Keratinocyte (primary cell): ENCODE measurements around the gene CXCL8. TPM values are rescaled to one million over a fixed set of nuclear protein-coding genes. Genes with fewer than 3 reads are reported as not detected.

Source experiments
- DNase-seq: peaks from one replicate; pipeline ENCODE4 v3.0.0-alpha.2; 2011; ENCODE audit warnings: low read depth, missing footprints, low spot score
- FAIRE-seq: peaks from 2 replicates; lab custom pipeline; 2011; peaks lifted over from hg19 to GRCh38; lab: Jason Lieb, UNC
- H2AFZ ChIP-seq: 2 replicates; pipeline ENCODE4 v1.6.0; 2012; ENCODE audit warnings: low read length, control low read depth, inconsistent platforms; ENCODE audit not compliant: control insufficient read depth
- H3K27ac ChIP-seq: 2 replicates; pipeline ENCODE4 v1.5.1; 2011; ENCODE audit warnings: low read length; ENCODE audit not compliant: control insufficient read depth, insufficient read depth
- H3K27me3 ChIP-seq: 3 replicates; pipeline ENCODE4 v1.6.0; 2011; ENCODE audit warnings: low read length; ENCODE audit not compliant: control insufficient read depth, insufficient read depth; ENCODE audit errors: extremely low read depth
- H3K36me3 ChIP-seq, 2 experiments: 2 replicates in 1 of 2; 3 replicates in 1 of 2; pipeline ENCODE4 v1.5.1; 2011; ENCODE audit warnings: low read length in 2 of 2, mild to moderate bottlenecking in 1 of 2; ENCODE audit not compliant: control insufficient read depth in 2 of 2, insufficient read depth in 2 of 2; ENCODE audit errors: extremely low read depth in 1 of 2
- H3K4me1 ChIP-seq: 3 replicates; pipeline ENCODE4 v1.5.1; 2011; ENCODE audit warnings: low read length; ENCODE audit not compliant: control insufficient read depth, insufficient read depth; ENCODE audit errors: extremely low read depth
- H3K4me2 ChIP-seq: 3 replicates; pipeline ENCODE4 v1.6.0; 2011; ENCODE audit warnings: low read depth, low read length; ENCODE audit not compliant: control insufficient read depth, insufficient read depth; ENCODE audit errors: extremely low read depth
- H3K4me3 ChIP-seq, 3 experiments: fragments of 200-600 bp in 1 of 3; sonication (generic) in 1 of 3; 2 replicates in 2 of 3; 3 replicates in 1 of 3; pipeline ENCODE4 v1.5.1; 2011 to 2016; ENCODE audit warnings: low read length in 3 of 3, mild to moderate bottlenecking in 3 of 3, control low read depth in 2 of 3, inconsistent platforms in 1 of 3, low read depth in 1 of 3, mixed read lengths in 1 of 3, mixed run types in 1 of 3, moderate library complexity in 1 of 3; ENCODE audit not compliant: control insufficient read depth in 2 of 3, insufficient read depth in 2 of 3; ENCODE audit errors: extremely low read depth in 1 of 3
- H3K79me2 ChIP-seq: 2 replicates; pipeline ENCODE4 v1.6.0; 2012; ENCODE audit warnings: low read length; ENCODE audit not compliant: control insufficient read depth, insufficient read depth
- H3K9ac ChIP-seq: 3 replicates; pipeline ENCODE4 v1.6.0; 2011; ENCODE audit warnings: low read length; ENCODE audit not compliant: control insufficient read depth, insufficient read depth; ENCODE audit errors: extremely low read depth
- H3K9me1 ChIP-seq: 3 replicates; pipeline ENCODE4 v1.6.0; 2011; ENCODE audit warnings: low read length; ENCODE audit not compliant: control insufficient read depth, insufficient read depth; ENCODE audit errors: extremely low read depth
- H3K9me3 ChIP-seq: 2 replicates; pipeline ENCODE4 v1.5.1; 2012; ENCODE audit warnings: low read depth, low read length; ENCODE audit not compliant: control insufficient read depth
- H4K20me1 ChIP-seq: 3 replicates; pipeline ENCODE4 v1.6.0; 2011; ENCODE audit warnings: low read length; ENCODE audit not compliant: control insufficient read depth, insufficient read depth; ENCODE audit errors: extremely low read depth
- EZH2 ChIP-seq: IDR thresholded peaks from one replicate; pipeline ENCODE4 v1.6.1; 2012; ENCODE audit warnings: inconsistent platforms, mild to moderate bottlenecking, low read length, moderate library complexity
- dilution Hi-C: fragments of 300-500 bp; cut with MboI; formaldehyde crosslinking; loops from one replicate; pipeline ENCODE4 v1.7.0; 2020; ENCODE audit warnings: low sequenced_read_pairs; ENCODE audit not compliant: extremely low pct_ligation_motif_present
- polyA plus RNA-seq, 5 experiments: library from polyadenylated mRNA; depleted of rRNA in 3 of 5; stranded (reverse) in 3 of 5; stranded (forward) in 1 of 5; unstranded in 1 of 5; fragments of >200 nt; gene quantifications; 1 replicate in 1 of 5; 2 replicates in 3 of 5; 3 replicates in 1 of 5; pipeline versions ENCODE4 v1.2.1 to v1.2.3, GENCODE V29; 2011 to 2012; ENCODE audit warnings: missing spikeins in 2 of 5, low read depth in 1 of 5, low replicate concordance in 1 of 5
- TF ChIP-seq, protein P1 (sequence below), 3 experiments: IDR thresholded peaks in 1 of 3; conservative IDR thresholded peaks in 1 of 3; optimal IDR thresholded peaks in 1 of 3; 2 replicates in 2 of 3; 3 replicates in 1 of 3; pipeline versions ENCODE3 to v1.5.1; 2011; ENCODE audit warnings: low read length in 3 of 3, mild to moderate bottlenecking in 3 of 3, moderate library complexity in 2 of 3, control low read depth in 1 of 3, inconsistent platforms in 1 of 3; ENCODE audit not compliant: insufficient read depth in 2 of 3; ENCODE audit errors: extremely low read depth in 1 of 3

The CXCL8 gene
- polyA plus RNA-seq, 1 donor (not counting 4 experiments of a cell fraction or from before 2014, with no cell fraction given) = 65.4 TPM

DNA sequence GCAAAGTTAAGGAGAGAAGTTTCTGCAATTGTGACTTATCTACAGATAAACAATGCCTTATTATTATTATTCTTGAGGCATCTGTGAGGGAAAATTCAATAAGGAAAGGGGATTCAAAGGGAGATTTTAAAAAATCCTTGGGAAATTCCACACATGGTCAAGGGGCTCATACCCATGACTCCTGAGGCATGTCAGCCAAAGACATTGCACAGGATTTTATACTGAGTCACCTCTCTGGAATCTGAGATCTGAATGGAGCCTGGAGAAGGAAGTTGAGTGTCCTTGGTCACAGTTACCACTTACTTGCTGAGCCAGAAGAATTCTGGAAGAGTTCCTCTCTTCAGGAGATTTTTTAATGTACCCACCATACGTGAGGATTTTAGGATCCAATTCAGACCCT lies 14.4 kb upstream of the CXCL8 start:
- peak; percentile 92 for FAIRE-seq
- Histone ChIP-seq H3K9ac (peak overlapping the region; percentile 5), H3K9me3 (no peaks in the 10 kb centered on the region), H3K36me3 (no peaks in the 10 kb centered on the region), H3K27me3 (no peaks in the 10 kb centered on the region), H3K4me3 (no peak overlapping the region), H2AFZ (no peak overlapping the region), H3K9me1 (no peaks in the 10 kb centered on the region), H3K4me1 (peaks cover 35% of the 10 kb centered on the region), H3K79me2 (no peaks in the 10 kb centered on the region), H4K20me1 (no peaks in the 10 kb centered on the region), H3K4me2 (no peak overlapping the region), H3K27ac (peak overlapping the region; percentile 71)
- TF ChIP-seq EZH2 = no peak
- dilution Hi-C loops = no loop called here
- DNase-seq = no peak

DNA sequence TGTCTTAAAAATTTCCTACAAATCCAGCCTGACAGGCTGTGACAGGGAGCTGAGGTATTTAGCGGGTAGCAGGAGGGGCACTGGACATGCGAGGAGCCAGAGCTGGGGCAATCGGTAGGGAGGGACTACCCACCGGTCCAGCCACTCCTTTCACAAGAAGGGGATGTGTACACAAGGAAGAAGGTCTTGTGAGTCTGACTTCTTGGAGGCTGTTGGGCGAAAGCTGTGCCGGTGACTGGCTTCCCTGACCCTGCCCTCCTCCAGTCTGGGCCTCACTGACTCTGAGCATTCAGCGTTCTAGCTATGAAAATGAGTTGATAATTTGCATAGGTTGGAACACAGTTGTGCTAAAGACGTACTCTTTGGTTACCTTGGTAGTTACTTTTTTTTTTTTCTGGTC lies 12.7 kb upstream of the CXCL8 start:
- Histone ChIP-seq H3K9me3 (no peaks in the 10 kb centered on the region), H3K9ac (no peak overlapping the region), H4K20me1 (no peaks in the 10 kb centered on the region), H3K9me1 (no peaks in the 10 kb centered on the region), H3K27ac (no peak overlapping the region), H2AFZ (no peak overlapping the region), H3K36me3 (no peaks in the 10 kb centered on the region), H3K4me2 (no peak overlapping the region), H3K27me3 (no peaks in the 10 kb centered on the region), H3K4me1 (peaks cover 27% of the 10 kb centered on the region), H3K4me3 (no peak overlapping the region), H3K79me2 (no peaks in the 10 kb centered on the region)
- TF ChIP-seq, protein P1, sequence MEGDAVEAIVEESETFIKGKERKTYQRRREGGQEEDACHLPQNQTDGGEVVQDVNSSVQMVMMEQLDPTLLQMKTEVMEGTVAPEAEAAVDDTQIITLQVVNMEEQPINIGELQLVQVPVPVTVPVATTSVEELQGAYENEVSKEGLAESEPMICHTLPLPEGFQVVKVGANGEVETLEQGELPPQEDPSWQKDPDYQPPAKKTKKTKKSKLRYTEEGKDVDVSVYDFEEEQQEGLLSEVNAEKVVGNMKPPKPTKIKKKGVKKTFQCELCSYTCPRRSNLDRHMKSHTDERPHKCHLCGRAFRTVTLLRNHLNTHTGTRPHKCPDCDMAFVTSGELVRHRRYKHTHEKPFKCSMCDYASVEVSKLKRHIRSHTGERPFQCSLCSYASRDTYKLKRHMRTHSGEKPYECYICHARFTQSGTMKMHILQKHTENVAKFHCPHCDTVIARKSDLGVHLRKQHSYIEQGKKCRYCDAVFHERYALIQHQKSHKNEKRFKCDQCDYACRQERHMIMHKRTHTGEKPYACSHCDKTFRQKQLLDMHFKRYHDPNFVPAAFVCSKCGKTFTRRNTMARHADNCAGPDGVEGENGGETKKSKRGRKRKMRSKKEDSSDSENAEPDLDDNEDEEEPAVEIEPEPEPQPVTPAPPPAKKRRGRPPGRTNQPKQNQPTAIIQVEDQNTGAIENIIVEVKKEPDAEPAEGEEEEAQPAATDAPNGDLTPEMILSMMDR (optimal IDR thresholded peaks at IDR 0.05 in 1 of 3, IDR thresholded peaks at IDR 0.05 in 1 of 3, conservative IDR thresholded peaks at IDR 0.05 in 1 of 3; ENCODE audit: extremely low read depth in 1 of 3, insufficient read depth in 2 of 3, low read length in 3 of 3) = no peak
- TF ChIP-seq EZH2 = no peak
- FAIRE-seq (no peak), DNase-seq (no peak)
- dilution Hi-C loops = no loop called here

DNA sequence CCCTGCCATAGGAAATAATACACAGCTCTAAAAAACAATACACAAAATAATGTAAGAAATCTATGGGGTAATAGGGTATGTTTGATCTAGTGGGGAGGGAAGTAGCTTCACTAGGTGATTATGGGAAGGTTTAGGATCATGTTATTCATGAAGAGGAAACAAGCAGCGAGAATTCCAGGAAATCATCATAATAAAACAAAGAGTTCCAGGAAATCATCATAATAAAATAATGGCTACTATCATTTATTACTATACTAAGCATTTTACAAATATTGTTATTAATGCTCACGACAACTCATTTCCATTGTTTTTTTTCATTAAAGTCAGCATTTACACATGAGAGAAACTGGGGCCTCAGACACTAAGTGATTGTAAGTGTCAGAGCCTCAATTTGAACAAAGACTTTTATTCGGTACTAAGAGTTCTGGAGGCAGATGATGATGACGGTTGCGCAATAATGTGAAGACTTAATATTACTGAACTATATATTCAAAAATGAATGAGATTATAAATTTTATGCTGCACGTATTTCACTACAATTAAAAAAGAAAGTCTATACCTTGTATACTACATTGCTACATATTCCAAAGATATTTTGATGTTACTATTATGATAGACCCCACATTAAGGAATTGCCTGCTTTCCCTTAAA lies 12.2 kb upstream of the CXCL8 start:
- Histone ChIP-seq H3K27ac (no peak overlapping the region), H3K4me1 (peaks cover 27% of the 10 kb centered on the region), H3K9me3 (no peaks in the 10 kb centered on the region), H3K9ac (no peak overlapping the region), H3K79me2 (no peaks in the 10 kb centered on the region), H2AFZ (no peak overlapping the region), H3K36me3 (no peaks in the 10 kb centered on the region), H3K9me1 (no peaks in the 10 kb centered on the region), H3K4me3 (no peak overlapping the region), H4K20me1 (no peaks in the 10 kb centered on the region), H3K27me3 (no peaks in the 10 kb centered on the region), H3K4me2 (no peak overlapping the region)
- dilution Hi-C loops = no loop called here
- TF ChIP-seq, protein P1 (optimal IDR thresholded peaks at IDR 0.05 in 1 of 3, IDR thresholded peaks at IDR 0.05 in 1 of 3, conservative IDR thresholded peaks at IDR 0.05 in 1 of 3; ENCODE audit: extremely low read depth in 1 of 3, insufficient read depth in 2 of 3, low read length in 3 of 3) = no peak
- TF ChIP-seq EZH2 = no peak
- DNase-seq (no peak), FAIRE-seq (no peak)
